SK-N-SH (cell line): ENCODE results near the gene SP3. TPM values are rescaled to one million over a fixed set of nuclear protein-coding genes. Genes with fewer than 3 reads are reported as not detected.

Experiments
- CTCF ChIA-PET: fragments of 300-600, 350-600 bp; formaldehyde crosslinking; extraction: SDS; loops from one replicate; lab custom pipeline; 2021; lab: Yijun Ruan, JAX
- POLR2A ChIA-PET: fragments of 350-600 bp; sonication (Branson Sonifier 250); formaldehyde crosslinking; extraction: SDS; loops from one replicate; lab custom pipeline; 2020; ENCODE audit warnings: antibody characterized with exemption, inconsistent platforms; lab: Yijun Ruan, JAX
- DNase-seq: peaks from one replicate; pipeline ENCODE4 v3.0.0; 2012
- H2AFZ ChIP-seq: fragments of 200-600 bp; sonication (generic); 2 replicates; pipeline ENCODE4 v1.8.1; 2016; ENCODE audit warnings: antibody characterized with exemption, mild to moderate bottlenecking, low read depth
- H3F3A ChIP-seq: fragments of 200-600 bp; sonication (generic); replicated peaks from 2 replicates; pipeline ENCODE3; 2016; ENCODE audit warnings: antibody characterized with exemption, mild to moderate bottlenecking; ENCODE audit not compliant: insufficient read depth
- H3K27ac ChIP-seq, 2 experiments: fragments of 200-500 bp in 1 of 2; fragments of 200-600 bp in 1 of 2; sonication (Bioruptor generic) in 1 of 2; sonication (generic), shearing (Covaris generic) in 1 of 2; 2 replicates each; pipeline versions ENCODE4 v1.5.1 to v1.6.1; 2014 to 2016; ENCODE audit warnings: low read depth in 2 of 2, inconsistent platforms in 1 of 2, low read length in 1 of 2, mild to moderate bottlenecking in 1 of 2, mixed read lengths in 1 of 2
- H3K27me3 ChIP-seq: fragments of 200-600 bp; sonication (generic), shearing (Covaris generic); 2 replicates; pipeline ENCODE4 v1.6.1; 2016; ENCODE audit warnings: mixed run types; ENCODE audit not compliant: insufficient read depth
- H3K36me3 ChIP-seq, 2 experiments: fragments of 200-500 bp in 1 of 2; fragments of 200-600 bp in 1 of 2; sonication (Bioruptor generic) in 1 of 2; sonication (generic) in 1 of 2; replicated peaks in 1 of 2; 2 replicates each; pipeline versions ENCODE3 to v1.5.1; 2014 to 2016; ENCODE audit warnings: low read length in 1 of 2, mild to moderate bottlenecking in 1 of 2; ENCODE audit not compliant: insufficient read depth in 2 of 2, control insufficient read depth in 1 of 2
- H3K4me1 ChIP-seq, 2 experiments: fragments of 200-500 bp in 1 of 2; fragments of 200-600 bp in 1 of 2; sonication (Bioruptor generic) in 1 of 2; sonication (generic), shearing (Covaris generic) in 1 of 2; 2 replicates each; pipeline versions ENCODE4 v1.5.1 to v1.6.1; 2014 to 2016; ENCODE audit warnings: low read depth in 1 of 2, low read length in 1 of 2, mixed run types in 1 of 2; ENCODE audit not compliant: insufficient read depth in 2 of 2, control insufficient read depth in 1 of 2
- H3K4me2 ChIP-seq: fragments of 200-600 bp; sonication (generic), shearing (Covaris generic); 2 replicates; pipeline ENCODE4 v1.6.1; 2017; ENCODE audit warnings: mixed run types
- H3K4me3 ChIP-seq, 2 experiments: fragments of 200-500 bp in 1 of 2; fragments of 200-600 bp in 1 of 2; sonication (Bioruptor generic) in 1 of 2; sonication (generic), shearing (Covaris generic) in 1 of 2; 2 replicates each; pipeline versions ENCODE4 v1.5.1 to v1.8.1; 2014 to 2016; ENCODE audit warnings: low read depth in 2 of 2, inconsistent platforms in 1 of 2, low read length in 1 of 2, mild to moderate bottlenecking in 1 of 2, mixed read lengths in 1 of 2, moderate library complexity in 1 of 2
- H3K79me2 ChIP-seq: fragments of 200-600 bp; sonication (generic); 2 replicates; pipeline ENCODE4 v1.8.1; 2017; ENCODE audit warnings: mild to moderate bottlenecking; ENCODE audit not compliant: insufficient read depth
- H3K9ac ChIP-seq: fragments of 200-600 bp; sonication (generic); 2 replicates; pipeline ENCODE4 v1.6.1; 2017; ENCODE audit warnings: mixed run types
- H3K9me2 ChIP-seq: fragments of 200-600 bp; sonication (generic); 2 replicates; pipeline ENCODE4 v1.6.1; 2017; ENCODE audit warnings: mixed run types
- H3K9me3 ChIP-seq: fragments of 200-600 bp; sonication (generic); 2 replicates; pipeline ENCODE4 v1.6.1; 2017; ENCODE audit warnings: mixed run types, mild to moderate bottlenecking, moderate library complexity
- H4K20me1 ChIP-seq: fragments of 200-600 bp; sonication (generic); 2 replicates; pipeline ENCODE4 v1.6.1; 2017; ENCODE audit warnings: mild to moderate bottlenecking, mixed run types; ENCODE audit not compliant: insufficient read depth
- ELF1 ChIP-seq: IDR thresholded peaks from 2 replicates; pipeline ENCODE4 v1.4.0; 2012
- EP300 ChIP-seq, 2 experiments: IDR thresholded peaks; 2 replicates each; pipeline versions ENCODE4 v1.4.0 to v1.6.1; 2012; ENCODE audit warnings: borderline replicate concordance in 1 of 2, low read depth in 1 of 2, low read length in 1 of 2
- GABPA ChIP-seq: IDR thresholded peaks from 2 replicates; pipeline ENCODE4 v1.4.0; 2012; ENCODE audit warnings: low read depth, mild to moderate bottlenecking
- GATA2 ChIP-seq: sonication (generic); formaldehyde crosslinking; IDR thresholded peaks from 2 replicates; pipeline ENCODE4 v1.5.0; 2020; ENCODE audit warnings: mild to moderate bottlenecking, missing genetic modification reagents
- MEF2A ChIP-seq: IDR thresholded peaks from 2 replicates; pipeline ENCODE4 v1.4.0; 2012; ENCODE audit warnings: low read depth, borderline replicate concordance
- TAF1 ChIP-seq: IDR thresholded peaks from 2 replicates; pipeline ENCODE4 v1.6.1; 2012; ENCODE audit warnings: low read depth, mild to moderate bottlenecking, low read length, moderate library complexity, borderline replicate concordance
- WGBS: methylation state at CpG from one replicate; pipeline ENCODE4 v1.1.6; 2017; ENCODE audit warnings: low lambda C conversion rate; 5-methylcytosine and 5-hydroxymethylcytosine counted together
- polyA plus RNA-seq, 3 experiments: library from polyadenylated mRNA; depleted of rRNA; stranded (reverse); fragments of >200 nt; gene quantifications; 2 replicates each; pipeline ENCODE4 v1.2.3, GENCODE V29; 2012
- TF ChIP-seq, protein P1 (sequence below): IDR thresholded peaks from 2 replicates; pipeline ENCODE4; 2012
- TF ChIP-seq, protein P2 (sequence below): IDR thresholded peaks from 2 replicates; pipeline ENCODE4 v1.4.0; 2012; ENCODE audit warnings: low read depth, borderline replicate concordance
- TF ChIP-seq, protein P3 (sequence below): fragments of 150-350 bp; IDR thresholded peaks from 2 replicates; pipeline ENCODE4 v1.6.1; 2016; ENCODE audit warnings: mild to moderate bottlenecking, low read depth, low read length

SP3 gene
- polyA plus RNA-seq, 1 of the 3 experiments (the other 2 are of a cell fraction) = 23.1 TPM

DNA sequence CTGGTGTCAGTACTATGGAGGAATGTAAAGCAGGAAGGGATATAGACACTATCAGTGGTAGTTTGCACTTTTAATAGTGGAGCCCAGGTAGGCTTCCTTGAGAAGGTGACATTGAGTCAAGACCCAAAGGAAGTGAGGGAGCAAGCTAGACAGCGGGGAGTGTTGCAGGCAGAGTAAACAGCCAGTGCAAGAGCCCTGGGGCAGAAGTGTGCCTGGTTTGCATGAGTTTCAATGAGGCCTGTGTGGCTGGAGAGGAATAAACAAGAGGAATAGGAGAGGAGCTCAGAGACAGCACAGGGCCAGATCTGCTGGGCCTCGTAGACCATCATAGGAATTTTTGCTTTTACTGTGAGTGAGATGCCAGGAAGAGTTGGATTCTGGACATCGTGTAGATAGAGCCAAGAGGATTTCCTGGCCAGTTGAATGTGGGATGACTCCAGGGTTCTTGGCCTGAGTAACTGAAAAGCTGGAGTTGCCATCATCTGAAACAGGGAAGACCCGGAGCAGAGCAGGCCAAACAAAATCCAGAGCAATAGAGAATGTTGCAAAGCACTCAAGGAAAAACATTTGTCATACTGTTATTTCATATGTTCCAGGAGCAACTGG is 102.5 kb downstream of the SP3 start:
- H3K4me3 ChIP-seq = no peak overlapping the region
- no peak overlapping the region for H3K4me2 ChIP-seq
- no peak overlapping the region for H2AFZ ChIP-seq
- H3K9me3 ChIP-seq = no peaks in the 10 kb centered on the region
- TF ChIP-seq MEF2A = no peak
- no peak for TF ChIP-seq TAF1
- TF ChIP-seq, protein P1, sequence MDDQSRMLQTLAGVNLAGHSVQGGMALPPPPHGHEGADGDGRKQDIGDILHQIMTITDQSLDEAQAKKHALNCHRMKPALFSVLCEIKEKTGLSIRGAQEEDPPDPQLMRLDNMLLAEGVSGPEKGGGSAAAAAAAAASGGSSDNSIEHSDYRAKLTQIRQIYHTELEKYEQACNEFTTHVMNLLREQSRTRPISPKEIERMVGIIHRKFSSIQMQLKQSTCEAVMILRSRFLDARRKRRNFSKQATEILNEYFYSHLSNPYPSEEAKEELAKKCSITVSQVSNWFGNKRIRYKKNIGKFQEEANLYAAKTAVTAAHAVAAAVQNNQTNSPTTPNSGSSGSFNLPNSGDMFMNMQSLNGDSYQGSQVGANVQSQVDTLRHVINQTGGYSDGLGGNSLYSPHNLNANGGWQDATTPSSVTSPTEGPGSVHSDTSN = no peak
- TF ChIP-seq, protein P2, sequence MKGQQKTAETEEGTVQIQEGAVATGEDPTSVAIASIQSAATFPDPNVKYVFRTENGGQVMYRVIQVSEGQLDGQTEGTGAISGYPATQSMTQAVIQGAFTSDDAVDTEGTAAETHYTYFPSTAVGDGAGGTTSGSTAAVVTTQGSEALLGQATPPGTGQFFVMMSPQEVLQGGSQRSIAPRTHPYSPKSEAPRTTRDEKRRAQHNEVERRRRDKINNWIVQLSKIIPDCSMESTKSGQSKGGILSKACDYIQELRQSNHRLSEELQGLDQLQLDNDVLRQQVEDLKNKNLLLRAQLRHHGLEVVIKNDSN = no peak
- no peak for TF ChIP-seq ELF1
- TF ChIP-seq GABPA = no peak
- TF ChIP-seq EP300 (IDR thresholded peaks at IDR 0.05; ENCODE audit: borderline replicate concordance in 1 of 2, low read depth in 1 of 2, low read length in 1 of 2) = no peak
- TF ChIP-seq GATA2 (CRISPR knock-in tag) = no peak
- TF ChIP-seq, all 33 proteins: peak for 0
- H3K4me1 ChIP-seq = peaks cover 0 to 16% of the 10 kb centered on the region in 2 experiments; a peak in 1 of 4 replicates
- H3K79me2 ChIP-seq = no peaks in the 10 kb centered on the region
- no peaks in the 10 kb centered on the region for H3K27me3 ChIP-seq
- POLR2A ChIA-PET = no interaction called here
- WGBS = 70% methylated on average over 4 of the region's 4 CpGs
- no peaks in the 10 kb centered on the region for H3K9me2 ChIP-seq
- DNase-seq = no peak
- H3F3A ChIP-seq = no peaks in the 10 kb centered on the region
- no peaks in the 10 kb centered on the region for H4K20me1 ChIP-seq
- H3K27ac ChIP-seq = no peak overlapping the region
- H3K36me3 ChIP-seq = no peaks in the 10 kb centered on the region
- H3K9ac ChIP-seq = no peak overlapping the region
- CTCF ChIA-PET = interaction anchor here (1.0 to 1.2 kb wide), 2 partner anchors 11 to 50 kb away, joined by 3 read pairs; no protein-coding TSS in a partner anchor

DNA sequence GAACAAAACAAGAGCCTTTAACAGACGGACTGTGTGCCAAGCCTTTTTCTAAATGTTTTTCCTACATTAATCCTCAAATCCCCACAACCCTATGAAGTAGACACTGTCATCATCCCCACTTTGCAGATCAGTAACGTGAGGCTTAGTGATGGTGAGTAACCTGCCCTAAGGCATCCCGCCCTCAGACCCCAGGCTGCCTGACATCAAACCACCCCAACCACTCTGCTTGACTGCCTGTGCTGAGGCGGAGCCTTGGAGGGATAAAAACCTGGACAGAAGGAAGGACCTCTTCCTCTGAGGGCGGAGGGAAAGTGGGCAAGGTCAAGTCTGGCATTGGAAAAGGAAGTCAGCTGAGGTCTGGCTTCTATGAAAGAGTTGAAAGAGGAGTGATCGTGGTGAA is 104.6 kb downstream of the SP3 start:
- H3K9me2 ChIP-seq = no peaks in the 10 kb centered on the region
- no peaks in the 10 kb centered on the region for H3K9me3 ChIP-seq
- no peaks in the 10 kb centered on the region for H3K36me3 ChIP-seq
- no peak overlapping the region for H3K9ac ChIP-seq
- no peaks in the 10 kb centered on the region for H4K20me1 ChIP-seq
- CTCF ChIA-PET = interaction anchor here (1.1 kb wide), 1 partner anchor 14 kb away, joined by 5 read pairs; no protein-coding TSS in a partner anchor
- H3K4me3 ChIP-seq = no peak overlapping the region
- no peak overlapping the region for H3K27ac ChIP-seq
- H2AFZ ChIP-seq = no peak overlapping the region
- no peaks in the 10 kb centered on the region for H3K79me2 ChIP-seq
- H3K4me1 ChIP-seq = no peaks in the 10 kb centered on the region
- H3K27me3 ChIP-seq = no peaks in the 10 kb centered on the region
- TF ChIP-seq, protein P3, sequence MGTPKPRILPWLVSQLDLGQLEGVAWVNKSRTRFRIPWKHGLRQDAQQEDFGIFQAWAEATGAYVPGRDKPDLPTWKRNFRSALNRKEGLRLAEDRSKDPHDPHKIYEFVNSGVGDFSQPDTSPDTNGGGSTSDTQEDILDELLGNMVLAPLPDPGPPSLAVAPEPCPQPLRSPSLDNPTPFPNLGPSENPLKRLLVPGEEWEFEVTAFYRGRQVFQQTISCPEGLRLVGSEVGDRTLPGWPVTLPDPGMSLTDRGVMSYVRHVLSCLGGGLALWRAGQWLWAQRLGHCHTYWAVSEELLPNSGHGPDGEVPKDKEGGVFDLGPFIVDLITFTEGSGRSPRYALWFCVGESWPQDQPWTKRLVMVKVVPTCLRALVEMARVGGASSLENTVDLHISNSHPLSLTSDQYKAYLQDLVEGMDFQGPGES = no peak
- TF ChIP-seq, all 33 proteins: peak for 0
- POLR2A ChIA-PET = no interaction called here
- H3K4me2 ChIP-seq = no peak overlapping the region
- WGBS = 78% methylated on average over 6 of the region's 6 CpGs
- DNase-seq = no peak
- H3F3A ChIP-seq = no peaks in the 10 kb centered on the region
